Activated naive CD4-positive, alpha-beta T cell (primary cell): ENCODE measurements around the gene DPY19L3.
"Not testable (repeated sequence)": the region's sequence is repeated elsewhere in the genome, so short reads cannot be mapped to it uniquely, and the experiment has no call there.

Experiments
- DNase-seq, 4 experiments: peaks; one replicate each; lab custom pipeline; 2025; lab: John Stamatoyannopoulos, UW

Gene DPY19L3, protein sequence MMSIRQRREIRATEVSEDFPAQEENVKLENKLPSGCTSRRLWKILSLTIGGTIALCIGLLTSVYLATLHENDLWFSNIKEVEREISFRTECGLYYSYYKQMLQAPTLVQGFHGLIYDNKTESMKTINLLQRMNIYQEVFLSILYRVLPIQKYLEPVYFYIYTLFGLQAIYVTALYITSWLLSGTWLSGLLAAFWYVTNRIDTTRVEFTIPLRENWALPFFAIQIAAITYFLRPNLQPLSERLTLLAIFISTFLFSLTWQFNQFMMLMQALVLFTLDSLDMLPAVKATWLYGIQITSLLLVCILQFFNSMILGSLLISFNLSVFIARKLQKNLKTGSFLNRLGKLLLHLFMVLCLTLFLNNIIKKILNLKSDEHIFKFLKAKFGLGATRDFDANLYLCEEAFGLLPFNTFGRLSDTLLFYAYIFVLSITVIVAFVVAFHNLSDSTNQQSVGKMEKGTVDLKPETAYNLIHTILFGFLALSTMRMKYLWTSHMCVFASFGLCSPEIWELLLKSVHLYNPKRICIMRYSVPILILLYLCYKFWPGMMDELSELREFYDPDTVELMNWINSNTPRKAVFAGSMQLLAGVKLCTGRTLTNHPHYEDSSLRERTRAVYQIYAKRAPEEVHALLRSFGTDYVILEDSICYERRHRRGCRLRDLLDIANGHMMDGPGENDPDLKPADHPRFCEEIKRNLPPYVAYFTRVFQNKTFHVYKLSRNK

DNA sequence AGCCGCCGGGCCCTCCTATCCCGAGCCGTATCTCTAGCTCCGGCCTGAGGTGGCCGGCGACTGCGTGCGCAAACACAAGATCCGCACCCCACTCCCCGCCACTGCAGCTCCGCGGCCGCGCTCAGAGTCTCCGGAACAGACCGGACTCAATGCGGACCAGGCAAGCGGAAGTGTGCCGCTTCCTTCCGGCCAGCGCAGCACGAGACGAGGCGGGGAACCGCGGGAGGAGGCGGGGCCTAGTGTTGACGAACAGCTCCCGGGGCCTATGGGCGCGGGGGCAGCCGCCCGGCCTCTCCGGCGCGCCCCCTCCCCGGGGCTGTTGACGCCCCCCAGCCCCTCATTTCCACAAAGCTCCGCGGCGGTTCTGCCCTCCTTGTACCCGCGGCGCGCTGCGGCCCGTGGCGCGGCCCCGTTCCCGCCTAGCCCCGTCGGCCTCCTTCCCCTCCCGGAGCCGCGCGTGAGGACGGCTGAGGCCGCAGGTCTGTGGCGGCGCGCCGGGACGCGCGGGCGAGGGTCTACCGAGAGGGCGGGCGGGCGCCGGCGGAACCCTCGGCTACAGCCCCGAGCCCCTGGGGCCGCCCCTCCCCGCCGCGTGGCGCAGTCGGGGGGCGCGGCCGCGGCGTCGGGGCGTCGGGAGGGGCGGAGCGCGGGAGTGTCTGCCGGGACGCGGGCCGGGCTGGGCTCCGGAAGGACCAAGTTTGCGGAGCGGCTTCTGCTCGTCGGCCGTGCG lies at the start of gene DPY19L3:
Gene DPY19L3 (plus strand): TSS at position 340 of the 730 bp plus-strand sequence. CDS start 2,484 bp downstream, outside the sequence.
- peak; percentile 70 to 82 (median 80) for DNase-seq

DNA sequence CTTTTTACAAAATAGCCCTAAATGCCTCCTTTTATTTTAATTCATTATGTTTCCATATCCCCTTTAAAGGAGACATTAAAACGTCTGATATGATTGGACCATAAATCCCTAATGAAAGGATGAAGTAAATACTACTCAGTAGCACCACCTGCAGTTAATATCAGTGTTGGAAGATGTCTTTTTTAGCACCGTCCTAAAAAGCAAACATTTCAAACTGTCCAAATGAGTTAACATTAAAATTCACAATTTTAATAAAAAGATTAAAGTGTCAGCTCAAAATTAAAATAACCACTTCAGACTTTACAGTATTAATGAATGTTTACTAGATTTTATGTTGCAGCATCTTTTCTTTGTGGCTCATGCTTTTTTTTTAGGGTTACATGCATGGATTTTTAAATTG lies 47.9 kb upstream of the DPY19L3 start:
- DNase-seq: no peak

GRCh38 chr19:32358321-32358720 lies 47.2 kb upstream of the DPY19L3 start:
- no peak for DNase-seq

DNA sequence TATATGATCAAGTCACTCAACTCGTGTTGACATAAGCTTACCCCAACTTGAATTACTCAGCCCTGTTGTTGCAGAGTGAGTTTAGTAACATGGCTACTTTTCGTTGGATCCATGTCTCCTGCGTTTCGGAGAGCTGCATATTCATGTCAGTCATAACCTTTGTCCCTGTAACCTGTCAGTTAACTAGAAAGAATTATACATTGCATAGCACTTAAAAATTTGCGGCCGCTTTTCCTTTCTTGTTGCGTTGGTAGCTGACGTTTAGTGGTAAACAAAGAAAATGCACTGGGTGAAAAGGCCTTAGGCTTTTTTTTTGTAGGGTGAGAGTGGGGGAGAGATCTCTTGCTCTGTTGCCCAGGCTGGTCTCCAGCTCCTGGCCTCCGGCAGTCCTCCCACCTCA lies 46.0 kb upstream of the DPY19L3 start:
- no peak for DNase-seq

GRCh38 chr19:32361574-32362317 lies 43.8 kb upstream of the DPY19L3 start:
- no peak for DNase-seq

DNA sequence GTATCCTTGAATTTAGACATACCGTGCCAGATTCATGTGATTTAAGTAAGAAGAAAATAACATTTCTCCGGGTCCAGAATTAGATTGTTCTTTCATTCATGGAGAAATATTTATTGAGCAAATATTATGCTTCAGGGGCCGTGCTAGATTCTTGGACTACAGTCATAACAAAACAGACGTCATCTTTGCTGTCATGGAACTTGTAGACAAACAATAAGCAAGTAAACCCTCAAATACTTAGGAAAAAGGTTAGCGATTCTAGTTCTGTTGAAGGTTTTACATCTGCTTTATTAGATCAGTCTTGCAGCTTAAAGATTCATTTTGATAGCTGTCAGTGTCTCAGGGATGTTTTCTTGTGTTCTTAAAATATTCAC lies 43.3 kb upstream of the DPY19L3 start:
- no peak for DNase-seq

GRCh38 chr19:32363175-32363574 lies 42.4 kb upstream of the DPY19L3 start:
- DNase-seq: no peak

DNA sequence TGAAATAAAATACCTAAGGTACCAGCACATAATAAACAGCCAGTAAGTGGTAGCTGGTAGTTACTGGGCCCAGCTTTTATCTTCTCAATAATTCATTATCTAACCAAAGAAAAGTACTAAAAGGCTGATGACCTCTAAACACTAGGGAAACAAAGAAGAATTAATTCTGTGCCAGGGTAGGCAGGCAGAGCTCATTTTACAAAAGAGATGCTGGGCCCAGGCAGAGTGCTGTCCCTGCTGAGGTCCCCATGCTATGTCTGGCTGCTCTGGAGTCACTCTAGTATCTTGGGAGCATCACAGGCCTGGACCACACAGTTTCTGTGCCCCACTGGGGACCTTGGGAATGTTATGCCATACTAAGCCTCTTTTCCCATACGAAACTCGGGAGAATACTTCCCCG lies 41.9 kb upstream of the DPY19L3 start:
- no peak for DNase-seq

GRCh38 chr19:32364040-32364439 lies 41.5 kb upstream of the DPY19L3 start:
- DNase-seq: no peak

GRCh38 chr19:32367063-32367462 lies 38.5 kb upstream of the DPY19L3 start:
- no peak for DNase-seq

- DNase-seq: no peak
Measured at GRCh38 chr19:32367948-32368536, 37.5 kb upstream of the DPY19L3 start.

DNA sequence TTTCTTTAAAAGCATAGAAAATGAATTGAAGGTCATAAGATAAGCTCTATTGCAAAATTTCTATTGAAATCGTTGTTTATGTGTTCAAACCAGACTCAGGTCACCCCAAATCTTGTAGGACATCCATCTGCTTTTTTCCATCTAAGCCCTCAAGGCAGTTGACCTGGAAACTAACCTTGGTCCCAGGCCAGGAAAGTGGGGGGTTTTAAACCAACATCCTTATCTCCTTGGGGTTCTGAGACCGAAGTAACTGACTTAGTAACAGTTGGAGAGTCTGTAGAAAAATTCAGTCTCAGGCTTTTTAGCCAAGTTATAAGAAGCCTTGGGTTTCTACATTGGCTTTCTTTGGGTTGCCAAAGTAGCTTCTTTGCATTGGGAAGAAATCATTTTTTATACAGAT lies 36.8 kb upstream of the DPY19L3 start:
- no peak for DNase-seq

- no peak for DNase-seq
Measured at GRCh38 chr19:32372726-32373517, 32.6 kb upstream of the DPY19L3 start.

DNA sequence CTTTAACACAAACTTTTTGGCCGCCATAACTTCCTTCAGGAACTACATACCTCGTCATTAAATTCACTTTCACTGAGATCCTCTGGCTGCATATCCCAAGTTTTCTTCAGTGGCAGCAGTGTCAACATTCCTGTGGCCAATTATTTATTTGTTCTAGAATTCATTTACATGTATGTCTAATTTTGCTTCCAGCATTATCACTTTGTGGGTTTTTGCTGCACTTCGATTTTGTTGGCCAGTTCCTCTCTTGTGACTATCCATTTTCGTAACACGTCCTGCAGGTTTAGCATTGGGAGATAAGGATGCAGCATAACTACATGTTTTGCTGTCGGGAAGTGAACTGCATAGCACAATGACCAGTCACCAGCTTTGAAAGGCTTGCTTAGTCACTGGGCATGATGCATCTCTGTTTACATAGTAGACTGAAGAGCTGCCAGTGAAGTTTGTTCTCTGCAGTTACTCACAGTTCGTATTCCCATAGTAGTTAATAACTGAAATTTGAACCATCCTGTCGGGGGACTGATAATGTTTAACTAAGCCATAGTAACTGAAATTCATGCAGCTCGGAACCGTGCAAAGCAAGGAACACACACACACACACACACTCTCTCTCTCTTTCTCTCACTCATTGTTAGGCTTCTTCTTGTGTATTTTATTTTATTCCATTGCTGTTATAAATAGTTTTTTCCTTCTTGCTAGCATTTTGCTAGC lies 31.8 kb upstream of the DPY19L3 start:
- DNase-seq: no peak

DNA sequence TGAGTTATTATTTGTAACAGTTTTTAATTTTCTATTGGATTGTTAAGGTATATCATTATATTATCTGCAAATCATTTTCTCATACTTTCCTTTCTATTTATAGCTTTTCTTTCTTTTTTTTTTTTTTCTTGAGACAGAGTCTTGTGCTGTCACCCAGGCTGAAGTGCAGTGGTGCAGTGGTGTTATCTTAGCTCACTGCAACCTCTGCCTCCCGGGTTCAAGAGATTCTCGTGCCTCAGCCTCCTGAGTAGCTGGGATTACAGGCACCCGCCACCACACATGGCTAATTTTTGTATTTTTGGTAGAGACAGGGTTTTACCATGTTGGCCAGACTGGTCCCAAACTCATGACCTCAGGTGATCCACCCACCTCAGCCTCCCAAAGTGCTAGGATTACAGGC lies 31.2 kb upstream of the DPY19L3 start:
- not testable (repeated sequence) for DNase-seq

DNA sequence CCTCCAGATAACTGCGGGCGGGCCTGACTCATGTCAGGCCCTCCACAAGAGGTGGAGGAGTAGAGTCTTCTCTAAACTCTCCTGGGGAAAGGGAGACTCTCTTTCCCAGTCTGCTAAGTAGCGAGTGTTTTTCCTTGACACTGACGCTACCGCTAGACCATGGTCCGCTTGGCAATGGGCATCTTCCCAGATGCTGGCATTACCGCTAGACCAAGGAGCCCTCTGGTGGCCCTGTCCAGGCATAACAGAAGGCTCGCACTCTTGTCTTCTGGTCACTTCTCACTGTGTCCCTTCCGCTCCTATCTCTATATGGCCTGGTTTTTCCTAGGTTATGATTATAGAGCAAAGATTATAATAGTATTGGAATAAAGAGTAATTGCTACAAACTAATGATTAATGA lies 28.5 kb upstream of the DPY19L3 start:
- DNase-seq: not testable (repeated sequence)

GRCh38 chr19:32380269-32380668 lies 25.3 kb upstream of the DPY19L3 start:
- DNase-seq: no peak

DNA sequence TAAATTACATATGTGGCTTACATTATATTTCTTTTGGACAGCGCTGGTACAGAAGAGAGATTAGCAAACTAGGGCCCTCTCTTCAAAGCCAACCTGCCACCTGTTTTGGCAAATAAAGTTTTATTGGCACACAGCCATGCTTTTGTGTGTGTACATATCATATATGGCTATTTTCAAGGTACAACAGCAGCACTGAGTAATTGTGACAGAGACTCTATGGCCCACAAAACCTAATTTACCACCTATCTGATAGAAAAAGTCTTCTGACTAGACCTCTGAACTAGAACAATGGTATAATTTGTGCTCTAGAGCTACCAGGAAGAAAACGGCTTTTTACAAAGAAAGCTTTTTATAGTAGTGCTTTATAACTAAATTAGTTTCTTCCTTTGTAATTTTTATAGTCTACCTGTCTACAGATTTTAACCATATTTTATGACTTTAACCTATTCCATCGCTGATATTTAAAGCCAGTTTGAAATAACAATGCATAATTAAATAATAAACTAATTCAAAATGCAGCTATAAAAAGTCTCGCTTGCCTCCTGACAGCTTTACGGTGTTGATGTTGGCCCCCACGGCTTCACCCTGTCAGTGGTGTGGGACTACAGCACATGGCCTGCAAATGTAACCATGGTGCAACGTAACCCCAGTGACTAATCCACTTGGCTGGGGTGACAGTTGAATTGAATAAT lies 17.7 kb upstream of the DPY19L3 start:
- no peak for DNase-seq

DNA sequence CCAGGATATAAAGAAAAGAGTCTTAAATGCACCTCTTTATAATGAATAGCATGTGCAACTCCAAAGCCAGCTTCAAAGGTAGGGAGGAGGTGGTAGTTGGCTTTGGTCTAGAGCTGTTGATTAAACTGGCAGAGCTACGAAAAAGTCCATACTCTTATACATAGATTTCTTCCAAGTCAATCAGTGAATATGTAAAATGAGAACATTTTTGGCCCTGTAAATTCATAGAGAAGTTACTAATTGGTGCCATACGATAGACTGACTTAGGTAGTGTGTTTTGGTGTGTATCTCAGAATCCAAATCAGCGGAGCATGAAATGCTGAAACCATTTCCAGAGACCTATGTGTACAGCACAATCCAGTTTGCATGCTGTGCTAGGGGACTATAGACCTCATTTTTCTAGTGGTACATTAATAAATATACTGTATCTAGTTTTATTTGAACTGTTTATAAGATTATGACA lies 17.1 kb upstream of the DPY19L3 start:
- DNase-seq: no peak
